IMR-90 (cell line): ENCODE results near the gene TNS3. TPM values are rescaled to one million over a fixed set of nuclear protein-coding genes. Genes with fewer than 3 reads are reported as not detected.
A peak's percentile ranks its signal among the peaks of the same experiment; 100 is the strongest.

ENCODE experiments used
- CEBPB ChIP-seq: IDR thresholded peaks from 2 replicates; pipeline ENCODE4 v1.6.1; 2012; ENCODE audit warnings: low read depth, low read length, improper control_type of control experiment
- polyA plus RNA-seq, 3 experiments: library from polyadenylated mRNA; depleted of rRNA; stranded (reverse); fragments of >200 nt; gene quantifications; 2 replicates each; pipeline ENCODE4 v1.2.3, GENCODE V29; 2012; ENCODE audit warnings: low replicate concordance in 1 of 3
- total RNA-seq: library from RNA; depleted of rRNA; stranded (reverse); fragments of >200 nt; gene quantifications from 2 replicates; pipeline ENCODE4 v1.2.3, GENCODE V29; 2012
- TF ChIP-seq, protein P1 (sequence below): fragments of 150-350 bp; IDR thresholded peaks from 2 replicates; pipeline ENCODE4 v1.6.1; 2017; ENCODE audit warnings: mild to moderate bottlenecking, antibody characterized with exemption, low read length, low read depth
- TF ChIP-seq, protein P2 (sequence below): conservative IDR thresholded peaks from 2 replicates; pipeline ENCODE4 v1.5.1; 2012; ENCODE audit warnings: mild to moderate bottlenecking, low read depth, low read length, improper control_type of control experiment

The TNS3 gene
- total and polyA plus RNA-seq, 2 of the 4 experiments (the other 2 are of a cell fraction) = 64.3 to 79.2 TPM

DNA sequence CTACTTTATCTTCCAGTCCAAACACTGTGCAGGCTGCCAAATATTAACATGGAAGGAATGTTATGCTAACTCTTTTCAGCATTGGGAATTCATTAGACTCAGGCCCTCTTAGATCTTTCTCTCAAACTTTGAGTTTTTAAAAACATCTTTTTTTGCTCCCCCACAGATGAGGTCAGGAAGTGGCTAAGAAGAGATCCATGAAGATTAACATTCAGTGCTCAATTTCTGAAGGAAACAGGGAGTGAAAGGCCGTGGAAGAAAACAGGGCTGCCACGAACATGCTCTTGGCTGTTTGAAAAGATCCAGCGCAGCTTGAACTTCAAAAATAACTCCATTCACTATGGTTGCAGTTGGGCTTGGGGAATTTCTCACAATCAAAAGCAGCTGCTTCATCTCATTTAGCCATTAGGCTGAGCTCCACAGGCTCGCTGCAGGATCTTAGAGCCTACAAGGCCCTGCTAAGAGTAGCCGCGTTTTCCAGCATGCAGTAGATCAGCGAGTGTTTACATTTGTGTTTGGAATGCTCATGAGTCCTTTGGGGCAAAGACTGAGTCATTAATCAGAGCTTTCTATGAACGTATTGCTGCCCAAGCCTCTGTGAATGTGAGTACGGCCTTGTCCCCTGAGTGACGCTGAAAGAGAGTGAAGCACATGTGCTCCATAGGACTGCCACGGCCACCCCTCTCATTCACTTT lies 41.2 kb upstream of the TNS3 start (continued):
- TF ChIP-seq, protein P1, sequence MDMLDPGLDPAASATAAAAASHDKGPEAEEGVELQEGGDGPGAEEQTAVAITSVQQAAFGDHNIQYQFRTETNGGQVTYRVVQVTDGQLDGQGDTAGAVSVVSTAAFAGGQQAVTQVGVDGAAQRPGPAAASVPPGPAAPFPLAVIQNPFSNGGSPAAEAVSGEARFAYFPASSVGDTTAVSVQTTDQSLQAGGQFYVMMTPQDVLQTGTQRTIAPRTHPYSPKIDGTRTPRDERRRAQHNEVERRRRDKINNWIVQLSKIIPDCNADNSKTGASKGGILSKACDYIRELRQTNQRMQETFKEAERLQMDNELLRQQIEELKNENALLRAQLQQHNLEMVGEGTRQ = peak; percentile 31; the same call in 1 of the 2 replicates
- TF ChIP-seq CEBPB = no peak
- TF ChIP-seq, protein P2, sequence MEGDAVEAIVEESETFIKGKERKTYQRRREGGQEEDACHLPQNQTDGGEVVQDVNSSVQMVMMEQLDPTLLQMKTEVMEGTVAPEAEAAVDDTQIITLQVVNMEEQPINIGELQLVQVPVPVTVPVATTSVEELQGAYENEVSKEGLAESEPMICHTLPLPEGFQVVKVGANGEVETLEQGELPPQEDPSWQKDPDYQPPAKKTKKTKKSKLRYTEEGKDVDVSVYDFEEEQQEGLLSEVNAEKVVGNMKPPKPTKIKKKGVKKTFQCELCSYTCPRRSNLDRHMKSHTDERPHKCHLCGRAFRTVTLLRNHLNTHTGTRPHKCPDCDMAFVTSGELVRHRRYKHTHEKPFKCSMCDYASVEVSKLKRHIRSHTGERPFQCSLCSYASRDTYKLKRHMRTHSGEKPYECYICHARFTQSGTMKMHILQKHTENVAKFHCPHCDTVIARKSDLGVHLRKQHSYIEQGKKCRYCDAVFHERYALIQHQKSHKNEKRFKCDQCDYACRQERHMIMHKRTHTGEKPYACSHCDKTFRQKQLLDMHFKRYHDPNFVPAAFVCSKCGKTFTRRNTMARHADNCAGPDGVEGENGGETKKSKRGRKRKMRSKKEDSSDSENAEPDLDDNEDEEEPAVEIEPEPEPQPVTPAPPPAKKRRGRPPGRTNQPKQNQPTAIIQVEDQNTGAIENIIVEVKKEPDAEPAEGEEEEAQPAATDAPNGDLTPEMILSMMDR = no peak
